HepG2 (cell line): Measurements from ENCODE around the gene NRG3. TPM values are rescaled to one million over a fixed set of nuclear protein-coding genes. Genes with fewer than 3 reads are reported as not detected.

ENCODE experiments used
- ATAC-seq: fragments of 200-7000 bp; cut with Tn5 transposase; 3 replicates; pipeline ENCODE4 v1.9.1; 2020; ENCODE audit warnings: mild to moderate bottlenecking, moderate library complexity
- BruUV-seq: library from RNA; stranded (reverse); fragments of 400-500 nt; replicated peaks from 2 replicates; lab custom pipeline; 2021; lab: Mats Ljungman, UMichigan
- CTCF ChIA-PET: fragments of 300-600 bp; formaldehyde crosslinking; extraction: SDS; loops from one replicate; lab custom pipeline; 2021; ENCODE audit warnings: low total read pairs, inconsistent platforms, low intra/inter-chr PET ratio; lab: Yijun Ruan, JAX
- POLR2A ChIA-PET: fragments of 350-600 bp; sonication (Branson Sonifier 250); formaldehyde crosslinking; loops from one replicate; lab custom pipeline; 2020; ENCODE audit warnings: antibody characterized with exemption, inconsistent platforms; lab: Yijun Ruan, JAX
- DNase-seq: peaks from one replicate; pipeline ENCODE4 v3.0.0-alpha.2; 2015; ENCODE audit warnings: low spot score
- FAIRE-seq: peaks from 3 replicates; lab custom pipeline; 2011; peaks lifted over from hg19 to GRCh38; lab: Jason Lieb, UNC
- H2AFZ ChIP-seq: one replicate; pipeline ENCODE4 v1.6.1; 2011; ENCODE audit warnings: low read length, inconsistent platforms
- H3K27ac ChIP-seq: fragments of 300-600 bp; 3 replicates; pipeline ENCODE4 v1.8.0; 2011; ENCODE audit warnings: mixed run types, mild to moderate bottlenecking, mixed read lengths, low read length, inconsistent platforms; ENCODE audit not compliant: insufficient read depth; ENCODE audit errors: extremely low read length
- H3K27me3 ChIP-seq, 2 experiments: fragments of 200-600 bp in 1 of 2; 2 replicates in 1 of 2; 3 replicates in 1 of 2; pipeline versions ENCODE4 v1.6.0 to v1.8.0; 2011; ENCODE audit warnings: low read length in 2 of 2, mild to moderate bottlenecking in 2 of 2, moderate library complexity in 2 of 2, inconsistent platforms in 1 of 2; ENCODE audit not compliant: insufficient read depth in 2 of 2, control insufficient read depth in 1 of 2
- H3K36me3 ChIP-seq, 2 experiments: fragments of 200-600 bp in 1 of 2; replicated peaks in 1 of 2; 2 replicates in 1 of 2; 3 replicates in 1 of 2; pipeline versions ENCODE4 v1.5.1 to v1.8.0; 2011; ENCODE audit warnings: low read length in 2 of 2, inconsistent platforms in 1 of 2; ENCODE audit not compliant: insufficient read depth in 2 of 2, control insufficient read depth in 1 of 2
- H3K4me1 ChIP-seq: 2 replicates; pipeline ENCODE4 v1.5.1; 2012; ENCODE audit warnings: low read length, inconsistent platforms; ENCODE audit not compliant: insufficient read depth
- H3K4me2 ChIP-seq: 2 replicates; pipeline ENCODE4 v1.6.0; 2011; ENCODE audit warnings: low read depth, low read length, inconsistent platforms
- H3K4me3 ChIP-seq, 3 experiments: fragments of 200-600 bp in 1 of 3; sonication (generic), shearing (Covaris generic) in 1 of 3; replicated peaks in 1 of 3; 2 replicates each; pipeline ENCODE4 v1.5.1; 2011 to 2016; ENCODE audit warnings: low read length in 3 of 3, inconsistent platforms in 2 of 3, low read depth in 2 of 3, mild to moderate bottlenecking in 2 of 3, control low read depth in 1 of 3, mixed read lengths in 1 of 3; ENCODE audit not compliant: insufficient read depth in 1 of 3
- H3K79me2 ChIP-seq: one replicate; pipeline ENCODE4 v1.6.1; 2011; ENCODE audit warnings: low read length, inconsistent platforms; ENCODE audit not compliant: insufficient read depth
- H3K9ac ChIP-seq: 2 replicates; pipeline ENCODE4 v1.6.0; 2011; ENCODE audit warnings: mild to moderate bottlenecking, low read depth, low read length, inconsistent platforms; ENCODE audit not compliant: insufficient read depth
- H3K9me3 ChIP-seq: 2 replicates; pipeline ENCODE4 v1.5.1; 2012; ENCODE audit warnings: mild to moderate bottlenecking, low read length
- H4K20me1 ChIP-seq: 2 replicates; pipeline ENCODE4 v1.6.0; 2011; ENCODE audit warnings: inconsistent platforms, mild to moderate bottlenecking, low read length, moderate library complexity; ENCODE audit not compliant: insufficient read depth
- EZH2 ChIP-seq: conservative IDR thresholded peaks from 2 replicates; pipeline ENCODE4 v1.6.1; 2012; ENCODE audit warnings: mild to moderate bottlenecking, low read depth, low read length, moderate library complexity
- FOXK1 ChIP-seq: sonication (generic); formaldehyde crosslinking; IDR thresholded peaks from 2 replicates; pipeline ENCODE4 v1.4.0; 2020; ENCODE audit warnings: low read depth, missing genetic modification reagents, borderline replicate concordance
- KLF12 ChIP-seq: sonication (generic); formaldehyde crosslinking; IDR thresholded peaks from 2 replicates; pipeline ENCODE4 v1.4.0; 2020; ENCODE audit warnings: missing genetic modification reagents, borderline replicate concordance
- MED1 ChIP-seq: sonication (generic); formaldehyde crosslinking; IDR thresholded peaks from 2 replicates; pipeline ENCODE4 v1.4.0; 2020; ENCODE audit warnings: missing genetic modification reagents
- MEIS1 ChIP-seq: sonication (generic); formaldehyde crosslinking; IDR thresholded peaks from 2 replicates; pipeline ENCODE4 v1.9.0; 2021; ENCODE audit warnings: mild to moderate bottlenecking, missing genetic modification reagents, moderate library complexity, borderline replicate concordance
- NFRKB ChIP-seq: fragments of 450-650 bp; IDR thresholded peaks from 2 replicates; pipeline ENCODE4 v1.6.1; 2017
- NR2F6 ChIP-seq, 2 experiments: IDR thresholded peaks; 2 replicates each; pipeline ENCODE4 v1.6.1; 2016; ENCODE audit warnings: antibody characterized with exemption in 1 of 2, mild to moderate bottlenecking in 1 of 2
- RAD51 ChIP-seq: fragments of 450-650 bp; IDR thresholded peaks from 2 replicates; pipeline ENCODE4 v1.6.1; 2016; ENCODE audit warnings: borderline replicate concordance
- RARA ChIP-seq: IDR thresholded peaks from 2 replicates; pipeline ENCODE4 v1.6.1; 2016; ENCODE audit warnings: missing genetic modification reagents, missing compliant biosample characterization
- TCF12 ChIP-seq, 2 experiments: fragments of 450-650 bp in 1 of 2; sonication (generic) in 1 of 2; formaldehyde crosslinking in 1 of 2; IDR thresholded peaks; 2 replicates each; pipeline versions ENCODE4 v1.6.1 to v1.8.0; 2017 to 2022; ENCODE audit warnings: antibody characterized with exemption in 1 of 2, mild to moderate bottlenecking in 1 of 2, missing genetic modification reagents in 1 of 2, moderate library complexity in 1 of 2
- ZFP36 ChIP-seq: fragments of 150-350 bp; IDR thresholded peaks from 2 replicates; pipeline ENCODE4 v1.6.1; 2018; ENCODE audit warnings: borderline replicate concordance, low read length, low read depth; ENCODE audit not compliant: partially characterized antibody
- ZNF121 ChIP-seq: sonication (generic); formaldehyde crosslinking; IDR thresholded peaks from 2 replicates; pipeline ENCODE4 v1.5.0; 2020; ENCODE audit warnings: mild to moderate bottlenecking, missing genetic modification reagents
- ZNF34 ChIP-seq: sonication (generic); formaldehyde crosslinking; IDR thresholded peaks from 2 replicates; pipeline ENCODE4 v1.4.0; 2020; ENCODE audit warnings: mild to moderate bottlenecking, missing genetic modification reagents, borderline replicate concordance
- ZNF766 ChIP-seq: sonication (generic); formaldehyde crosslinking; IDR thresholded peaks from 2 replicates; pipeline ENCODE4 v1.5.0; 2020; ENCODE audit warnings: missing genetic modification reagents, borderline replicate concordance
- WGBS: methylation state at CpG from one replicate; pipeline ENCODE4 v1.1.6; 2017; ENCODE audit warnings: low lambda C conversion rate; 5-methylcytosine and 5-hydroxymethylcytosine counted together
- in situ Hi-C: cut with HindIII; loops from 2 replicates; pipeline ENCODE4 v1.10.0; 2017; ENCODE audit warnings: low pct_unique_long_range_greater_than_20kb; ENCODE audit not compliant: extremely low pct_ligation_motif_present
- intact Hi-C: fragments of 100-400 bp; cut with micrococcal nuclease; formaldehyde crosslinking; loops from one replicate; pipeline ENCODE4 v1.10.0; 2022; ENCODE audit not compliant: unreplicated experiment
- polyA plus RNA-seq, 8 experiments: library from polyadenylated mRNA; depleted of rRNA in 3 of 8; stranded (reverse) in 7 of 8; unstranded in 1 of 8; fragments of >200 nt; fragmentation: Illumina TruSeq in 4 of 8; extraction: Trizol in 4 of 8; gene quantifications; 2 replicates each; pipeline versions ENCODE4 v1.2.1 to v1.2.3, GENCODE V29; 2011 to 2016; ENCODE audit warnings: low read depth in 4 of 8, missing spikeins in 1 of 8, mixed read lengths in 1 of 8; ENCODE audit not compliant: insufficient read depth in 1 of 8
- total RNA-seq, 5 experiments: library from RNA; depleted of rRNA; stranded (reverse); fragments of >200 nt; fragmentation: Illumina TruSeq; extraction: Trizol; gene quantifications; 2 replicates each; pipeline ENCODE4 v1.2.3, GENCODE V29; 2016; ENCODE audit warnings: low read depth in 1 of 5
- TF ChIP-seq, protein P1 (sequence below): sonication (generic); IDR thresholded peaks from 2 replicates; pipeline ENCODE4 v1.6.1; 2016; ENCODE audit warnings: low read depth, borderline replicate concordance

NRG3 gene
- total and polyA plus RNA-seq, 2 of the 13 experiments (the other 11 are each of a cell fraction or from before 2014, with no cell fraction given) = not detected

DNA sequence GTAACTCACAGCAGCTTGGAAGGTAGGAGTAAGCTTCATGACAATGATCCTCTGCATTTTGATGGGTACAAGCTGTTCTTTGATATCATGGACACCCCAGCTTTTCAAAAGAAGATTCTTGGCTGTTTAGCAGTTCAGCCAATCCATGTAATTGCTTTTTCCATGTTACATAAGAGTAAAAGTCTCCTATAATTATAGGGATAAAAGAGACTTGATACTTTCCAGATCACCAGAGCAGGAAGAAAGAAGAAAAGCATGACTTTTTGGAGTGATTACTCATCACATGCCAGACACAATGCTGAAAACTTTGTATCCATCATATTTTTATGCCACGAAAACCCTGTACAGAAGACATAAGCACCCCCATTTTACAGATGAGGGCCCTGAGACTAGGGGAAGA is 1049.7 kb downstream of the NRG3 start (continued):
- TF ChIP-seq TCF12 (IDR thresholded peaks at IDR 0.05) (no peak), TCF12 (CRISPR knock-in tag; IDR thresholded peaks at IDR 0.05) (no peak), NR2F6 (IDR thresholded peaks at IDR 0.05) (no peak), NR2F6 (CRISPR knock-in tag; IDR thresholded peaks at IDR 0.05) (no peak), EZH2 (no peak), KLF12 (no peak), FOXK1 (CRISPR knock-in tag) (no peak), ZNF766 (no peak), MED1 (CRISPR knock-in tag) (no peak)
- TF ChIP-seq, all 625 proteins: peak for 0

GRCh38 chr10:82925547-82925946 is 1050.6 kb downstream of the NRG3 start:
- whole genome bisulfite sequencing = 10% methylated on average over 3 of the region's 3 CpGs

More at GRCh38 chr10:82925547-82925946, 1050.6 kb downstream of the NRG3 start:
- no peaks in the 10 kb centered on the region for H4K20me1 ChIP-seq
- no TSS peak for BruUV-seq
- H3K4me2 ChIP-seq = no peak overlapping the region
- no peak for FAIRE-seq
- H3K4me1 ChIP-seq = no peaks in the 10 kb centered on the region
- no peak for ATAC-seq
- H3K36me3 ChIP-seq = no peaks in the 10 kb centered on the region
- DNase-seq = no peak
- no peak overlapping the region for H2AFZ ChIP-seq
- intact Hi-C loops = no loop called here
- no peaks in the 10 kb centered on the region for H3K79me2 ChIP-seq
- no peak overlapping the region for H3K27ac ChIP-seq
- peaks cover 61% of the 10 kb centered on the region for H3K9me3 ChIP-seq
- H3K4me3 ChIP-seq = no peak overlapping the region
- ChIA-PET POLR2A (no interaction called here), CTCF (no interaction called here)
- TF ChIP-seq NFRKB = no peak
- no peak for TF ChIP-seq RARA (CRISPR knock-in tag)
- TF ChIP-seq, protein P1, sequence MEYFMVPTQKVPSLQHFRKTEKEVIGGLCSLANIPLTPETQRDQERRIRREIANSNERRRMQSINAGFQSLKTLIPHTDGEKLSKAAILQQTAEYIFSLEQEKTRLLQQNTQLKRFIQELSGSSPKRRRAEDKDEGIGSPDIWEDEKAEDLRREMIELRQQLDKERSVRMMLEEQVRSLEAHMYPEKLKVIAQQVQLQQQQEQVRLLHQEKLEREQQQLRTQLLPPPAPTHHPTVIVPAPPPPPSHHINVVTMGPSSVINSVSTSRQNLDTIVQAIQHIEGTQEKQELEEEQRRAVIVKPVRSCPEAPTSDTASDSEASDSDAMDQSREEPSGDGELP = no peak
- TF ChIP-seq ZNF121 = no peak
- TF ChIP-seq MEIS1 (CRISPR knock-in tag) = no peak
- no peak for TF ChIP-seq RAD51
- TF ChIP-seq ZNF34 (CRISPR knock-in tag) = no peak
- TF ChIP-seq ZFP36 = no peak
- in situ Hi-C loops = no loop called here
- H3K27me3 ChIP-seq = no peaks in the 10 kb centered on the region
- no peak overlapping the region for H3K9ac ChIP-seq
